Ishikawa (cell line): ENCODE measurements around the gene TBC1D12.

Experiments used
- EP300 ChIP-seq: IDR thresholded peaks from 2 replicates; pipeline ENCODE4 v1.6.1; 2012; ENCODE audit warnings: borderline replicate concordance
- RAD21 ChIP-seq: IDR thresholded peaks from 2 replicates; pipeline ENCODE4 v1.6.1; 2012; ENCODE audit warnings: low read depth

GRCh38 chr10:94571081-94571480 lies 168.7 kb downstream of the TBC1D12 start:
- TF ChIP-seq RAD21 (no peak), EP300 (no peak)
